22Rv1 (cell line): ENCODE results near the gene ARHGEF9.

Experiments
- H3K27ac ChIP-seq: fragments of 450-650 bp; 2 replicates; pipeline ENCODE4 v1.5.1; 2017
- ZFX ChIP-seq: fragments of 450-650 bp; IDR thresholded peaks from 2 replicates; pipeline ENCODE4 v1.6.1; 2017; ENCODE audit warnings: antibody characterized with exemption, borderline replicate concordance
- TF ChIP-seq, protein P1 (sequence below): fragments of 450-650 bp; IDR thresholded peaks from 2 replicates; pipeline ENCODE4 v1.5.1; 2017; ENCODE audit warnings: mild to moderate bottlenecking

The ARHGEF9 gene

GRCh38 chrX:63785708-63786040, 660 bp upstream of the ARHGEF9 start:
- H3K27ac ChIP-seq, result no peak overlapping the region
- no peak for TF ChIP-seq ZFX
- TF ChIP-seq, protein P1, sequence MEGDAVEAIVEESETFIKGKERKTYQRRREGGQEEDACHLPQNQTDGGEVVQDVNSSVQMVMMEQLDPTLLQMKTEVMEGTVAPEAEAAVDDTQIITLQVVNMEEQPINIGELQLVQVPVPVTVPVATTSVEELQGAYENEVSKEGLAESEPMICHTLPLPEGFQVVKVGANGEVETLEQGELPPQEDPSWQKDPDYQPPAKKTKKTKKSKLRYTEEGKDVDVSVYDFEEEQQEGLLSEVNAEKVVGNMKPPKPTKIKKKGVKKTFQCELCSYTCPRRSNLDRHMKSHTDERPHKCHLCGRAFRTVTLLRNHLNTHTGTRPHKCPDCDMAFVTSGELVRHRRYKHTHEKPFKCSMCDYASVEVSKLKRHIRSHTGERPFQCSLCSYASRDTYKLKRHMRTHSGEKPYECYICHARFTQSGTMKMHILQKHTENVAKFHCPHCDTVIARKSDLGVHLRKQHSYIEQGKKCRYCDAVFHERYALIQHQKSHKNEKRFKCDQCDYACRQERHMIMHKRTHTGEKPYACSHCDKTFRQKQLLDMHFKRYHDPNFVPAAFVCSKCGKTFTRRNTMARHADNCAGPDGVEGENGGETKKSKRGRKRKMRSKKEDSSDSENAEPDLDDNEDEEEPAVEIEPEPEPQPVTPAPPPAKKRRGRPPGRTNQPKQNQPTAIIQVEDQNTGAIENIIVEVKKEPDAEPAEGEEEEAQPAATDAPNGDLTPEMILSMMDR, result no peak

DNA sequence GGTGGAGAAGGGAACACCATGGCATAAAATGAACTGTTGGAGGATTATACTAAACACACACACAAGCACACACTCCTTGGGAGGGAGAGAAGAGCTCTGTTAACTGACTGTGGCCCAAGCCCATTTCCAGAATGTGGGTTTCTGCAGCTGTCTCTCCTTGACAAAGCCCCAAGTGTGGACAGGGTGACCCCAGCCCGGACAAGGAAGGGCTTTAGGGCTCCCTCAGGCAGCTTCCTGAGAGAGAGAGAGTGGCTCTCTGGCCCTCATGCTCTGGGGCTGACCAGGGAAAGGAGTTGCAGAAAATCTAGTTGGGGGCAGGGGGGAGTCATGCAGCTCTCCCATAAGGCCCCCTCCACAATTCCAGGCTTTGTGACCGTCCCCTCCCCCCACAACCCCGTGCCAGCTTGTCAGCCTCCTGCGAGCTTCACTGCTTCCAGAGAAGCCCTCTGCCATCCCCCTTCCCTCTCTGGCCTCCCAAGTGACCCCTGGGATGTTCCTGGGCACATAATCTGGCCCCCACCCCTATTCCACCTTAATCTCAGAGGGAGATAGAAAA, 590 bp downstream of the ARHGEF9 start:
- TF ChIP-seq, protein P1, result no peak
- no peak for TF ChIP-seq ZFX
- H3K27ac ChIP-seq, result no peak overlapping the region

- H3K27ac ChIP-seq, result no peak overlapping the region
- TF ChIP-seq ZFX, result no peak
- TF ChIP-seq, protein P1, result no peak
Measured at GRCh38 chrX:63782515-63782914, 2.5 kb downstream of the ARHGEF9 start.

GRCh38 chrX:63768760-63769159, 16.3 kb downstream of the ARHGEF9 start:
- H3K27ac ChIP-seq, result no peak overlapping the region
- TF ChIP-seq, protein P1, result no peak
- TF ChIP-seq ZFX, result no peak

DNA sequence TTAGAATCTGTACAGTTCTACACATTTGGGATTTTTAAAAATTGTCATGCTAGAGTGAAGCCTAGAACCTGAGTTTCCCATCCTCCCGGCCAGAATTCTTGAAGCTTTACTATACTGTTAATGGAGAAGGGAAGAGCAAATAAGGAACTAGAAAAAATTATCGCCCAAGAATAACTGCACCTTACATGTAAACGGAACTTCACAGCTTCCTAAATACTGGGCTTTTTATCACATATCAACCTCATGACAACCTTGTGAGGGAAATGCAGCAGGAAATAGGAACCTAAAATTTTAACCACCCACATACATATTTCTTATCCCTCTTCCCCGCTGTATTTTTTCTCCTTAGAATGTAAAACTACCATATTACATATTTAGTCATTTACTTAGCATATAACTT, 19.3 kb downstream of the ARHGEF9 start:
- H3K27ac ChIP-seq, result no peak overlapping the region
- TF ChIP-seq ZFX, result no peak
- TF ChIP-seq, protein P1, result no peak

DNA sequence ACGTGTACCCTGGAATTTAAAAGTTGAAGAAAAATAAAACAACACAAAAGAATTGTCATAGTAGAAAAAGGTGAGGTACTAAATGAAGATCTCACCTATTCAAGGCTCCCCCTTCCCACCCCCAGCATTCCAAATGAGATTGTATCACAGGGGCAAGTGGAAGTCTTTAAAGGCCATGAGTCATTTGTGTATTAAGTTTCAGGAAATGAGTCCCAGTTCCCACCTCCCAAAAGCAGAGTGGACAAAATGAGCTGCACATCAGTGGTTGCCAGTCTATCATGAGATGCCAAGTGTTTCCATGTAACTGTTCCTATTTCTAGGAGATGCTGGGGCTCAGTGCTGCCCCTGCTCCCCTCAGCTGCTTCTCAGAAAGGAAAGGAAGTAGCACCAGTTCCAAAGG, 20.1 kb downstream of the ARHGEF9 start:
- H3K27ac ChIP-seq, result no peak overlapping the region
- TF ChIP-seq, protein P1, result no peak
- TF ChIP-seq ZFX, result no peak

DNA sequence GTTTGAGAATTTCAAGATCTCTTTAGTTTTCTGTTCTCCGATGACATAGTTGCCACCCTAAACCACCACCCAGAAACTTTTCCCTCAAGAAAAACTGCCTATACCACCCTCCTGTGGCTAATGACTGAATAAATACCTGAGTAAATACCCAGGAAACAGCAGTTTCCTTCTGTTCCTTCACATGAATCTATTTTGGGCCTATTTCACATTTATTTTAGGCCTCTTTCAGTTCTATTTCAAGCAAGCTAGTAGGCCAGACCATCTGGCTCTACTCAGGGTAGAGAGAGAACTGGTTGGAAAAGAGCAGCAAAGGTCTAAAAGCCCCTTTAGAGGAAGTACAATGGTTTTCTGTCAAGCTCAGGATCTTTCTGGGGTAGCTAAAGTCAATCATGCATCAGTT, 23.4 kb downstream of the ARHGEF9 start:
- TF ChIP-seq, protein P1, result no peak
- no peak for TF ChIP-seq ZFX
- no peak overlapping the region for H3K27ac ChIP-seq
